ENCODE data around the gene RIN2. TPM values are rescaled to one million over a fixed set of nuclear protein-coding genes. Genes with fewer than 3 reads are reported as not detected.

RIN2 gene
- total and polyA plus RNA-seq, 2 of the 4 experiments (the other 2 are of a cell fraction): 16.1 to 72.2 TPM

DNA sequence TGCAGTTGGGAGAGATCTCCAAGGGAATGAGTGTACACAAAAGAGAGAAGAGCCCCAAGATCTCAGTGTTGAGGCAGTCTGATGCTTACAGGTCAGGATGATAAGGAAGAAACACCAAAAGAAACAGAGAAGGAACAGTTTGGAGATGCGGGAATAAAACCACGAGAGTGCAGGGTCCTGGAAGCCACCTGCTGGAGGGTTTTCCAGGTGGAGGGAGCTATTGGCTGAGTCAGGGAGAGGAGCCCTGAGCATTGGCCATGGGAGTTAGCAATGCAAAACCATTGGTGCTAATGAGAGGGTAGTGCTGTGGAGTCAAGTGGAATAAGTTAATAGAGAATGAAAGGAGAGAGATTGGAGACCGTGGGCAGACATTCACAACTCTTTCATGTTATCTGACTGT lies 39.2 kb upstream of the RIN2 start:
- CTCF ChIA-PET: no interaction called here
- TF ChIP-seq RCOR1 (IDR thresholded peaks at IDR 0.05; ENCODE audit: insufficient replicate concordance, low read length) (no peak), ELK1 (IDR thresholded peaks at IDR 0.05; ENCODE audit: borderline replicate concordance, low read depth, low read length) (no peak), USF2 (IDR thresholded peaks at IDR 0.05; ENCODE audit: low read depth, low read length) (no peak), MAFK (IDR thresholded peaks at IDR 0.05; ENCODE audit: low read depth, low read length) (no peak), CEBPB (IDR thresholded peaks at IDR 0.05; ENCODE audit: low read depth, low read length) (no peak), MXI1 (IDR thresholded peaks at IDR 0.05; ENCODE audit: borderline replicate concordance, low read depth, low read length) (no peak), RFX5 (IDR thresholded peaks at IDR 0.05; ENCODE audit: low read depth, low read length) (no peak), CHD1 (IDR thresholded peaks at IDR 0.05; ENCODE audit: low read depth, low read length) (no peak), POLR2A (IDR thresholded peaks at IDR 0.05; ENCODE audit: low read depth, low read length) (no peak)

More for the DNA sequence above, 39.2 kb upstream of the RIN2 start:
- intact Hi-C loops (cut with micrococcal nuclease) (no loop called here), dilution Hi-C loops (cut with HindIII; ENCODE audit: low sequenced_read_pairs, unreplicated experiment) (no loop called here), in situ Hi-C loops (cut with MboI; ENCODE audit: low sequenced_read_pairs) (no loop called here)
- Histone ChIP-seq H3K4ac (ENCODE audit: low read depth, low read length) (no peak overlapping the region), H3K9me3 (ENCODE audit: control insufficient read depth, insufficient read depth, low read length) (peaks cover 12% of the 10 kb centered on the region; the same call in 1 of the 2 replicates), H3K27ac (ENCODE audit: insufficient read depth, low read length) (no peak overlapping the region), H3K36me3 (ENCODE audit: control insufficient read depth, insufficient read depth, low read length) (no peaks in the 10 kb centered on the region), H3K18ac (ENCODE audit: low read depth, low read length) (no peak overlapping the region), H4K91ac (ENCODE audit: insufficient read depth, low read depth, low read length) (no peak overlapping the region), H3K4me3 (ENCODE audit: insufficient read depth, low read depth, low read length) (no peak overlapping the region), H3K4me1 (ENCODE audit: control insufficient read depth, insufficient read depth, low read length) (no peaks in the 10 kb centered on the region; the same call in 1 of the 2 replicates), H4K20me1 (ENCODE audit: insufficient read depth, low read length) (no peaks in the 10 kb centered on the region), H3K14ac (replicated peaks; ENCODE audit: low read depth, low read length) (no peak overlapping the region), H2BK120ac (ENCODE audit: low read depth, low read length) (no peak overlapping the region), H2AK9ac (replicated peaks; ENCODE audit: low read depth, low read length, poor library complexity) (no peak overlapping the region), H4K8ac (ENCODE audit: low read depth in 2 of 2, low read length in 2 of 2) (no peak overlapping the region), H3K79me1 (ENCODE audit: low read depth in 1 of 2, low read length in 2 of 2) (no peaks in the 10 kb centered on the region), H3K56ac (ENCODE audit: extremely low read depth, insufficient read depth, low read length) (no peak overlapping the region), H3K27me3 (ENCODE audit: control insufficient read depth, insufficient read depth, low read length) (peaks cover 30% of the 10 kb centered on the region), H2AFZ (replicated peaks; ENCODE audit: low read length, poor library complexity) (no peak overlapping the region), H3K23ac (ENCODE audit: low read depth, low read length) (no peak overlapping the region), H3K9me1 (ENCODE audit: insufficient read depth, low read length) (no peaks in the 10 kb centered on the region), H2AK5ac (ENCODE audit: low read depth, low read length) (no peak overlapping the region), H4K5ac (ENCODE audit: low read depth, low read length) (no peak overlapping the region), H2BK20ac (ENCODE audit: low read depth, low read length) (no peak overlapping the region), H2BK15ac (ENCODE audit: low read depth, low read length) (no peak overlapping the region), H2BK5ac (ENCODE audit: low read depth, low read length, poor library complexity, severe bottlenecking) (no peak overlapping the region), H3K4me2 (ENCODE audit: low read depth, low read length) (no peak overlapping the region), H3K9ac (ENCODE audit: low read depth, low read length) (no peak overlapping the region)
- 86% methylated on average over 2 of the region's 3 CpGs; no CpG with 5 or more reads in 1 of the 2 experiments for WGBS, 2 experiments (ENCODE audit: extremely low coverage in 2 of 2, insufficient read length in 1 of 2)
- DNase-seq: no peak
- POLR2A ChIA-PET (ENCODE audit: unreplicated experiment): no interaction called here
- no peak for ATAC-seq (ENCODE audit: low read depth)
- BruUV-seq (replicated peaks): no TSS peak

Measured in IMR-90 (cell line).